ENCODE data around the gene SLC2A1.

- TF ChIP-seq, protein P1, sequence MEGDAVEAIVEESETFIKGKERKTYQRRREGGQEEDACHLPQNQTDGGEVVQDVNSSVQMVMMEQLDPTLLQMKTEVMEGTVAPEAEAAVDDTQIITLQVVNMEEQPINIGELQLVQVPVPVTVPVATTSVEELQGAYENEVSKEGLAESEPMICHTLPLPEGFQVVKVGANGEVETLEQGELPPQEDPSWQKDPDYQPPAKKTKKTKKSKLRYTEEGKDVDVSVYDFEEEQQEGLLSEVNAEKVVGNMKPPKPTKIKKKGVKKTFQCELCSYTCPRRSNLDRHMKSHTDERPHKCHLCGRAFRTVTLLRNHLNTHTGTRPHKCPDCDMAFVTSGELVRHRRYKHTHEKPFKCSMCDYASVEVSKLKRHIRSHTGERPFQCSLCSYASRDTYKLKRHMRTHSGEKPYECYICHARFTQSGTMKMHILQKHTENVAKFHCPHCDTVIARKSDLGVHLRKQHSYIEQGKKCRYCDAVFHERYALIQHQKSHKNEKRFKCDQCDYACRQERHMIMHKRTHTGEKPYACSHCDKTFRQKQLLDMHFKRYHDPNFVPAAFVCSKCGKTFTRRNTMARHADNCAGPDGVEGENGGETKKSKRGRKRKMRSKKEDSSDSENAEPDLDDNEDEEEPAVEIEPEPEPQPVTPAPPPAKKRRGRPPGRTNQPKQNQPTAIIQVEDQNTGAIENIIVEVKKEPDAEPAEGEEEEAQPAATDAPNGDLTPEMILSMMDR (IDR thresholded peaks at IDR 0.05) = no peak
- no peak for TF ChIP-seq POLR2A (IDR thresholded peaks at IDR 0.05)
- TF ChIP-seq POLR2AphosphoS5 (IDR thresholded peaks at IDR 0.05) = no peak
Measured at GRCh38 chr1:42964044-42964812, 5.6 kb upstream of the SLC2A1 start.
